H1 (cell line): ENCODE data around the gene P2RX6. TPM values are rescaled to one million over a fixed set of nuclear protein-coding genes. Genes with fewer than 3 reads are reported as not detected.

Experiments
- BACH1 ChIP-seq: IDR thresholded peaks from 2 replicates; pipeline ENCODE4 v1.6.1; 2012; ENCODE audit warnings: low read length, improper control_type of control experiment
- BRCA1 ChIP-seq: IDR thresholded peaks from 2 replicates; pipeline ENCODE4 v1.6.1; 2012; ENCODE audit warnings: low read depth, low read length, improper control_type of control experiment
- POLR2A ChIP-seq, 2 experiments: IDR thresholded peaks; 1 replicate in 1 of 2; 2 replicates in 1 of 2; pipeline ENCODE4 v1.6.1; 2011; ENCODE audit warnings: low read depth in 2 of 2, low read length in 2 of 2, mild to moderate bottlenecking in 2 of 2; ENCODE audit errors: control extremely low read depth in 1 of 2
- TCF12 ChIP-seq: IDR thresholded peaks from 2 replicates; pipeline ENCODE4 v1.6.1; 2011; ENCODE audit warnings: low read depth, mild to moderate bottlenecking, low read length
- polyA plus RNA-seq, 7 experiments: library from polyadenylated mRNA; depleted of rRNA in 3 of 7; stranded (reverse) in 5 of 7; unstranded in 2 of 7; fragments of >200 nt in 5 of 7; fragments of 200-250 nt in 2 of 7; gene quantifications; 1 replicate in 5 of 7; 2 replicates in 1 of 7; 4 replicates in 1 of 7; pipeline versions ENCODE4 v1.2.1 to v1.2.3, GENCODE V29; 2011 to 2013; ENCODE audit warnings: missing spikeins in 2 of 7, mixed read lengths in 2 of 7
- total RNA-seq: library from RNA; stranded (reverse); fragmentation: NEBNext Ultra II Directional; extraction: Animal tissue kit (Norgen Biotek cat#: 25700); gene quantifications from 2 replicates; pipeline ENCODE4 v1.2.1, GENCODE V29; 2021

Gene P2RX6
- total and polyA plus RNA-seq, 2 of the 8 experiments (the other 6 are each of a cell fraction or from before 2014, with no cell fraction given): 0.09 TPM; not detected in 1

DNA sequence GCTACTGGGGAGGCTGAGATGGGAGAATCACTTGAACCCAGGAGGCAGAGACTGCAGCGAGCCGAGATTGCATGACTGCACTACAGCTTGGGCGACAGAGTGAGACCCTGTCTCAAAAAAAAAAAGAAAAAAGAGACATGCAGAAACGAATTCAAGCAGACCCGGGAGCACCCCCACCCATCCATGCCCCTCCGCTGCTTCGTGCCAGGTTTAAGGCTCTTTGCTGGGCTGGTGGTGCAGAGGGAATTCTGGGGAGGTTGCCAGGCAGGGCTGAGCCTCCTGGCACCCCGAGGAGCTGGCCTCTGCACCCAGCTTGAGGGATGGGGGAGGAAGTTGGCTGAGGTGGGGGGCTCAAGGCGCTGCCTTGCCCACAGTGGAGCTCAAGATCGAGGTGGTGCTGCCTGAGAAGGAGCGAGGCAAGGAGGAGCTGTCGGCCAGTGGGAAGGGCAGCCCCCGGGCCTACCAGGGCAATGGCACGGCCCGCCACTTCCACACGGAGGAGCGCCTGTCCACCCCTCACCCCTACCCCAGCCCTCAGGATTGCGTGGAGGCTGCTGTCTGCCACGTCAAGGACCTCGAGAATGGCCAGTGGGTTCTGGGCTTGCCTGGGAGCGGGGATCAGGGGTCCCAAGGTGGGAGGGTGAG is 41.9 kb upstream of the P2RX6 start (continued):
- TF ChIP-seq BRCA1 (no peak), TCF12 (no peak), BACH1 (no peak), POLR2A (IDR thresholded peaks at IDR 0.05; ENCODE audit: control extremely low read depth in 1 of 2, low read depth in 2 of 2, low read length in 2 of 2) (no peak)
